CD4-positive, alpha-beta T cell (primary cell): ENCODE measurements around the gene CFAP57. TPM values are rescaled to one million over a fixed set of nuclear protein-coding genes. Genes with fewer than 3 reads are reported as not detected.
"Not testable (repeated sequence)": the region's sequence is repeated elsewhere in the genome, so short reads cannot be mapped to it uniquely, and the experiment has no call there.

Source experiments
- ATAC-seq: fragments of 200-7000 bp; cut with Tn5 transposase; one replicate; pipeline ENCODE4 v1.10.0; 2022; ENCODE audit warnings: mild to moderate bottlenecking; ENCODE audit not compliant: poor library complexity
- CTCF ChIA-PET: fragments of 350-600 bp; sonication (Branson Sonifier 250); formaldehyde crosslinking; loops from one replicate; lab custom pipeline; 2021; ENCODE audit warnings: antibody characterized with exemption, inconsistent platforms; lab: Charles Lee
- POLR2A ChIA-PET: fragments of 350-600 bp; sonication (Branson Sonifier 250); formaldehyde crosslinking; loops from one replicate; lab custom pipeline; 2021; ENCODE audit warnings: antibody characterized with exemption, inconsistent platforms; lab: Charles Lee
- DNase-seq, 14 experiments: peaks; one replicate each; pipeline ENCODE4 v3.0.0-alpha.2; 2013 to 2020; ENCODE audit warnings: mixed read lengths in 2 of 14
- H3K27ac ChIP-seq, 2 donors: one replicate each; pipeline versions ENCODE4 v1.5.1 to v1.7.0; 2013; ENCODE audit warnings: low read length in 2 of 2, low read depth in 1 of 2, mild to moderate bottlenecking in 1 of 2
- H3K27me3 ChIP-seq, 2 experiments: 1 replicate in 1 of 2; 2 replicates in 1 of 2; pipeline versions ENCODE4 v1.6.1 to v1.7.0; 2013; ENCODE audit warnings: low read length in 2 of 2, control low read depth in 1 of 2, mild to moderate bottlenecking in 1 of 2, moderate library complexity in 1 of 2; ENCODE audit not compliant: insufficient read depth in 2 of 2, control insufficient read depth in 1 of 2
- H3K36me3 ChIP-seq: one replicate; pipeline ENCODE4 v1.6.1; 2013; ENCODE audit warnings: low read length, control low read depth; ENCODE audit not compliant: insufficient read depth
- H3K4me1 ChIP-seq: one replicate; pipeline ENCODE4 v1.6.1; 2013; ENCODE audit warnings: low read length, control low read depth; ENCODE audit not compliant: insufficient read depth
- H3K4me3 ChIP-seq: one replicate; pipeline ENCODE4 v1.5.1; 2013; ENCODE audit warnings: mild to moderate bottlenecking, low read length, moderate library complexity
- H3K9me3 ChIP-seq, 2 experiments: 1 replicate in 1 of 2; 2 replicates in 1 of 2; pipeline versions ENCODE4 v1.6.1 to v1.7.0; 2013; ENCODE audit warnings: low read length in 2 of 2, mild to moderate bottlenecking in 2 of 2, control low read depth in 1 of 2, moderate library complexity in 1 of 2; ENCODE audit not compliant: control insufficient read depth in 1 of 2, insufficient read depth in 1 of 2
- H3K27ac Mint-ChIP-seq: one replicate; pipeline ENCODE4 v1.8.0; 2020; ENCODE audit warnings: mixed read lengths
- H3K27me3 Mint-ChIP-seq: one replicate; pipeline ENCODE4 v1.8.0; 2021; ENCODE audit warnings: mixed read lengths
- H3K36me3 Mint-ChIP-seq: one replicate; pipeline ENCODE4 v1.8.0; 2021; ENCODE audit warnings: low read depth, mixed read lengths
- H3K4me1 Mint-ChIP-seq: one replicate; pipeline ENCODE4 v1.8.0; 2021; ENCODE audit warnings: low read depth, mixed read lengths
- H3K4me3 Mint-ChIP-seq: one replicate; pipeline ENCODE4 v1.8.0; 2020; ENCODE audit warnings: mild to moderate bottlenecking, mixed read lengths
- H3K9me3 Mint-ChIP-seq: one replicate; pipeline ENCODE4 v1.8.0; 2020; ENCODE audit warnings: mixed read lengths
- CTCF ChIP-seq: fragments of 200-600 bp; IDR thresholded peaks from one replicate; pipeline ENCODE4 v1.8.0; 2022; ENCODE audit warnings: antibody characterized with exemption, mild to moderate bottlenecking
- intact Hi-C, 2 experiments: fragments of 100-400 bp; cut with DNase I in 1 of 2; cut with micrococcal nuclease in 1 of 2; formaldehyde crosslinking; loops; one replicate each; pipeline versions ENCODE4 v1.15.1 to v1.9.0; 2023 to 2025; cut with DNase I, micrococcal nuclease
- total RNA-seq, 174 experiments: library from RNA in 2 of 174; stranded (reverse) in 2 of 174; gene quantifications; one replicate each; pipeline ENCODE4 v1.2.3 and lab custom pipeline; 2021 to 2026

The CFAP57 gene
- total RNA-seq, 2 experiments from 2014 or later: not detected

- Mint-ChIP-seq H3K9me3 (peaks cover 5% of the 10 kb centered on the region), H3K4me1 (no peaks in the 10 kb centered on the region), H3K27me3 (peaks cover 3% of the 10 kb centered on the region), H3K27ac (no peak overlapping the region), H3K36me3 (no peaks in the 10 kb centered on the region), H3K4me3 (no peak overlapping the region)
- ChIA-PET CTCF (no interaction called here), POLR2A (no interaction called here)
- Histone ChIP-seq H3K4me3 (no peak overlapping the region), H3K4me1 (no peaks in the 10 kb centered on the region), H3K27ac (no peak overlapping the region), H3K9me3 (peaks cover 0 to 8% of the 10 kb centered on the region in 2 experiments), H3K27me3 (no peaks in the 10 kb centered on the region), H3K36me3 (no peaks in the 10 kb centered on the region)
- no peak for DNase-seq
- intact Hi-C loops: no loop called here
- no peak for TF ChIP-seq CTCF
- ATAC-seq: no peak
Observed at GRCh38 chr1:43206600-43207228, 34.6 kb downstream of the CFAP57 start.

DNA sequence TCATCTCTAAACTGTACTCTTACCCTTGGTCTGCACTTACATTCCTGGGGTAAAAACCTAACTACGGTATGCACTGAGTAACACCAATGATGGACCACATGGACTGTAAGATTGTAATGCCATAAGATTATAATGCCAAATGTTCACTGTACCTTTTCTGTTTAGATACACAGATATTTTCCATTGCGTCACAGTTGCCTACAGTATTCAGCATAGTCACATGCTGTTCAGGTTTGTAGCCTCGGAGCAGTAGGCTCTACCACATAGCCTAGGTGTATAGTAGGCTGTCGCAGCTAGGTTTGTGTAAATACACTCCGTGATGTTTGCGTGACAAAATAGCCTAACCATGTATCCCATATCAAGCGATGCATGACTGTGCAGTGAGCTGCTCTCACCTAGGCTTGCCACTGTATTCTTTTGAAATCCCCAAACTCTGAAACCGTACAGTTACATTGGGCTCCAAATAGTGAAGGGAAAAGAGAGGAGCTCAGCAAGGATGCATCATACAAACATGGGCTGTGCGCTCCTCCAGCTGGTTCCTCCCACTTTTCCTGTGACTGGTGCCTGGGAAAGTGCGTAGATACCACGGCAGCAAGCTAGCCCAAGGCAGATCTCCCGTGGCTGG is 35.2 kb downstream of the CFAP57 start:
- CTCF ChIA-PET: no interaction called here

DNA sequence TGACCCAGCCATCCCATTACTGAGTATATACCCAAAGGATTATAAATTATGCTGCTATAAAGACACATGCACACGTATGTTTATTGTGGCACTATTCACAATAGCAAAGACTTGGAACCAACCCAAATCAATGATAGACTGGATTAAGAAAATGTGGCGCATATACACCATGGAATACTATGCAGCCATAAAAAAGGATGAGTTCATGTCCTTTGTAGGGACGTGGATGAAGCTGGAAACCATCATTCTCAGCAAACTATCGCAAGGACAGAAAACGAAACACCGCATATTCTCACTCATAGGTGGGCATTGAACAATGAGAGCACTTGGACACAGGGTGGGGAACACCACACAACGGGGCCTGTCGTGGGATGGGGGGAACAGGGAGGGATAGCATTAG is 36.1 kb downstream of the CFAP57 start:
- POLR2A ChIA-PET, H3K27ac ChIP-seq, CTCF ChIA-PET, H3K4me3 Mint-ChIP-seq, H3K4me1 Mint-ChIP-seq, H3K9me3 Mint-ChIP-seq, H3K4me3 ChIP-seq, intact Hi-C loops, H3K27ac Mint-ChIP-seq, H3K27me3 Mint-ChIP-seq, H3K27me3 ChIP-seq, H3K9me3 ChIP-seq, ATAC-seq, DNase-seq, H3K36me3 Mint-ChIP-seq, H3K36me3 ChIP-seq, H3K4me1 ChIP-seq: not testable (repeated sequence)

More for the DNA sequence above, 35.2 kb downstream of the CFAP57 start:
- no peak overlapping the region for H3K4me3 Mint-ChIP-seq
- POLR2A ChIA-PET: no interaction called here
- intact Hi-C loops: no loop called here
- H3K27ac ChIP-seq: no peak overlapping the region
- no peaks in the 10 kb centered on the region for H3K4me1 ChIP-seq
- H3K27ac Mint-ChIP-seq: no peak overlapping the region
- H3K36me3 Mint-ChIP-seq: no peaks in the 10 kb centered on the region
- DNase-seq (no peak), ATAC-seq (no peak)
- peaks cover 5% of the 10 kb centered on the region for H3K9me3 Mint-ChIP-seq
- no peaks in the 10 kb centered on the region for H3K4me1 Mint-ChIP-seq
- no peak for TF ChIP-seq CTCF
- H3K4me3 ChIP-seq: no peak overlapping the region
- peaks cover 3% of the 10 kb centered on the region for H3K27me3 Mint-ChIP-seq
- H3K36me3 ChIP-seq: no peaks in the 10 kb centered on the region
- H3K9me3 ChIP-seq: peaks cover 0 to 8% of the 10 kb centered on the region in 2 experiments
- H3K27me3 ChIP-seq: no peaks in the 10 kb centered on the region
